ENCODE results near the gene ZP1. TPM values are rescaled to one million over a fixed set of nuclear protein-coding genes. Genes with fewer than 3 reads are reported as not detected.
A peak's percentile ranks its signal among the peaks of the same experiment; 100 is the strongest.

ZP1 gene
- total and polyA plus RNA-seq, 2 of the 13 experiments (the other 11 are each of a cell fraction or from before 2014, with no cell fraction given), result 0.16 TPM; not detected in 1

- TF ChIP-seq PAXIP1 (CRISPR knock-in tag; conservative IDR thresholded peaks at IDR 0.05) (peak; percentile 87), SAP130 (CRISPR knock-in tag; IDR thresholded peaks at IDR 0.05; ENCODE audit: low read depth) (peak; percentile 88), ATAD3A (CRISPR knock-in tag; IDR thresholded peaks at IDR 0.05) (no peak), GATAD2A (CRISPR knock-in tag; IDR thresholded peaks at IDR 0.05) (peak; percentile 83; the same call in 1 of the 2 replicates), NCOR1 (IDR thresholded peaks at IDR 0.05; ENCODE audit: borderline replicate concordance, low read length) (peak; percentile 72; the same call in 1 of the 2 replicates), ZNF224 (CRISPR knock-in tag; IDR thresholded peaks at IDR 0.05) (no peak), HNRNPLL (IDR thresholded peaks at IDR 0.05; ENCODE audit: low read depth, low read length, poor library complexity, severe bottlenecking) (no peak), HDAC1 (CRISPR knock-in tag; IDR thresholded peaks at IDR 0.05) (peak; percentile 69), SMAD3 (CRISPR knock-in tag; IDR thresholded peaks at IDR 0.05) (0 out of 2 replicates have a peak, but pooled peaks have one; percentile 57), ZBTB7B (CRISPR knock-in tag; IDR thresholded peaks at IDR 0.05) (no peak), EHMT2 (IDR thresholded peaks at IDR 0.05; ENCODE audit: borderline replicate concordance, low read depth, low read length) (no peak), SOX13 (IDR thresholded peaks at IDR 0.05) (peak; percentile 86), SOX13 (CRISPR knock-in tag; conservative IDR thresholded peaks at IDR 0.05 in 1 of 2, IDR thresholded peaks at IDR 0.05 in 1 of 2) (peak in 1 of 2 experiments; percentile 97; a peak in 2 of 4 replicates), ZNF563 (CRISPR knock-in tag; IDR thresholded peaks at IDR 0.05) (no peak), POLR2AphosphoS2 (IDR thresholded peaks at IDR 0.05; ENCODE audit: low read depth, low read length) (no peak), YEATS2 (CRISPR knock-in tag; IDR thresholded peaks at IDR 0.05; ENCODE audit: borderline replicate concordance) (no peak), GABPA (IDR thresholded peaks at IDR 0.05; ENCODE audit: low read depth, low read length) (no peak), GABPA (CRISPR knock-in tag; IDR thresholded peaks at IDR 0.05; ENCODE audit: low read depth) (0 out of 2 replicates have a peak, but pooled peaks have one; percentile 9), ZNF30 (CRISPR knock-in tag; IDR thresholded peaks at IDR 0.05) (no peak), ZNF609 (CRISPR knock-in tag; IDR thresholded peaks at IDR 0.05; ENCODE audit: borderline replicate concordance) (peak; percentile 95)
- TF ChIP-seq, protein P1, sequence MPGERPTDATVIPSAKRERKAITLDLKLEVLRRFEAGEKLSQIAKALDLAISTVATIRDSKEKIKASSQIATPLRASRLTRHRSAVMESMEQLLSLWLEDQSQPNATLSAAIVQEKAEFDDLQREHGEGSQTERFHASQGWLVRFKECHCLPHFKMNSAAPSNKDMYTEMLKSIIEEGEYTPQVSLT (CRISPR knock-in tag; IDR thresholded peaks at IDR 0.05; ENCODE audit: borderline replicate concordance, low read depth), result no peak
- TF ChIP-seq, protein P2, sequence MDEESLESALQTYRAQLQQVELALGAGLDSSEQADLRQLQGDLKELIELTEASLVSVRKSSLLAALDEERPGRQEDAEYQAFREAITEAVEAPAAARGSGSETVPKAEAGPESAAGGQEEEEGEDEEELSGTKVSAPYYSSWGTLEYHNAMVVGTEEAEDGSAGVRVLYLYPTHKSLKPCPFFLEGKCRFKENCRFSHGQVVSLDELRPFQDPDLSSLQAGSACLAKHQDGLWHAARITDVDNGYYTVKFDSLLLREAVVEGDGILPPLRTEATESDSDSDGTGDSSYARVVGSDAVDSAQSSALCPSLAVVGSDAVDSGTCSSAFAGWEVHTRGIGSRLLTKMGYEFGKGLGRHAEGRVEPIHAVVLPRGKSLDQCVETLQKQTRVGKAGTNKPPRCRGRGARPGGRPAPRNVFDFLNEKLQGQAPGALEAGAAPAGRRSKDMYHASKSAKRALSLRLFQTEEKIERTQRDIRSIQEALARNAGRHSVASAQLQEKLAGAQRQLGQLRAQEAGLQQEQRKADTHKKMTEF (CRISPR knock-in tag; IDR thresholded peaks at IDR 0.05), result peak; percentile 60; the same call in 1 of the 2 replicates
Observed at GRCh38 chr11:60844870-60845221, 22.5 kb upstream of the ZP1 start (continued).
